Parathyroid adenoma (tissue), 2 donors: ENCODE results near the gene AKT2.
A peak's percentile ranks its signal among the peaks of the same experiment; 100 is the strongest.

ENCODE experiments used
- H2AFZ ChIP-seq: fragments of 300-600 bp; sonication (generic); one replicate; pipeline ENCODE4 v1.7.0; 2017; ENCODE audit warnings: antibody characterized with exemption, mild to moderate bottlenecking
- H3K27ac ChIP-seq: fragments of 300-600 bp; sonication (generic); one replicate; pipeline ENCODE4 v1.7.0; 2017
- H3K27me3 ChIP-seq: fragments of 300-600 bp; sonication (generic); one replicate; pipeline ENCODE4 v1.7.0; 2017; ENCODE audit warnings: low read length; ENCODE audit not compliant: control insufficient read depth, insufficient read depth
- H3K36me3 ChIP-seq: fragments of 300-600 bp; sonication (generic); one replicate; pipeline ENCODE4 v1.7.0; 2017; ENCODE audit warnings: low read length; ENCODE audit not compliant: control insufficient read depth, insufficient read depth
- H3K4me1 ChIP-seq: fragments of 300-600 bp; sonication (generic); one replicate; pipeline ENCODE4 v1.7.0; 2017; ENCODE audit warnings: control low read depth
- H3K4me2 ChIP-seq: fragments of 300-600 bp; sonication (generic); one replicate; pipeline ENCODE4 v1.7.0; 2017; ENCODE audit warnings: low read length
- H3K4me3 ChIP-seq: fragments of 300-600 bp; sonication (generic); one replicate; pipeline ENCODE4 v1.7.0; 2017; ENCODE audit warnings: low read depth, low read length
- H3K79me2 ChIP-seq: fragments of 300-600 bp; sonication (generic); one replicate; pipeline ENCODE4 v1.7.0; 2017; ENCODE audit warnings: control low read depth
- H3K9ac ChIP-seq: fragments of 300-600 bp; sonication (generic); one replicate; pipeline ENCODE4 v1.7.0; 2017; ENCODE audit warnings: mild to moderate bottlenecking
- H3K9me3 ChIP-seq: fragments of 300-600 bp; sonication (generic); one replicate; pipeline ENCODE4 v1.7.0; 2017; ENCODE audit warnings: low read length; ENCODE audit not compliant: control insufficient read depth
- TF ChIP-seq, protein P1 (sequence below): fragments of 300-600 bp; sonication (generic); IDR thresholded peaks from one replicate; pipeline ENCODE4 v1.7.0; 2017; ENCODE audit warnings: antibody characterized with exemption, mild to moderate bottlenecking
- donor health status: primary hyperparathyroidism.

Gene AKT2

DNA sequence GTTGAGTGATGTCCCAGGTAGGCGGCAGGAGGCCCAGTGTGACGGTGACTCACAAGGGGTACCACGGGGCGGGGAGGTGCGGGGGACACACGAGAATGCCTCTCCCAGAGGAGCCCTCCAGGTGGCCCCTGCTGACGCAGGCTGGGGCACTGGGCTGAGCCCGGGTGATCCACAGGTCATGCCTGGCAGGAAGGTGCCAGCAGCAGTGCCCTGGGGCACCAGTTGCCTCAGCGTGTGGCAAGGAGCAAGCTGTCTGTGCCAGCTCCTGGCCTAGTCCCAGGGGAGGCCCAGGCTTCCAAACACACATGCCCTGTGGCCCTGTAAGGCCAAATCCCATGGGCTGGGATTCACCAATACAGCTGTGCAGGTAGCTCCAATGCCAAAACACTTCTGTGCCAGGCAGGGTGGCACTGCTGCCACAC, 28.0 kb downstream of the AKT2 start:
- peaks cover 41% of the 10 kb centered on the region for H3K79me2 ChIP-seq
- no peak overlapping the region for H3K4me3 ChIP-seq
- H3K9me3 ChIP-seq = no peaks in the 10 kb centered on the region
- no peak overlapping the region for H2AFZ ChIP-seq
- TF ChIP-seq, protein P1, sequence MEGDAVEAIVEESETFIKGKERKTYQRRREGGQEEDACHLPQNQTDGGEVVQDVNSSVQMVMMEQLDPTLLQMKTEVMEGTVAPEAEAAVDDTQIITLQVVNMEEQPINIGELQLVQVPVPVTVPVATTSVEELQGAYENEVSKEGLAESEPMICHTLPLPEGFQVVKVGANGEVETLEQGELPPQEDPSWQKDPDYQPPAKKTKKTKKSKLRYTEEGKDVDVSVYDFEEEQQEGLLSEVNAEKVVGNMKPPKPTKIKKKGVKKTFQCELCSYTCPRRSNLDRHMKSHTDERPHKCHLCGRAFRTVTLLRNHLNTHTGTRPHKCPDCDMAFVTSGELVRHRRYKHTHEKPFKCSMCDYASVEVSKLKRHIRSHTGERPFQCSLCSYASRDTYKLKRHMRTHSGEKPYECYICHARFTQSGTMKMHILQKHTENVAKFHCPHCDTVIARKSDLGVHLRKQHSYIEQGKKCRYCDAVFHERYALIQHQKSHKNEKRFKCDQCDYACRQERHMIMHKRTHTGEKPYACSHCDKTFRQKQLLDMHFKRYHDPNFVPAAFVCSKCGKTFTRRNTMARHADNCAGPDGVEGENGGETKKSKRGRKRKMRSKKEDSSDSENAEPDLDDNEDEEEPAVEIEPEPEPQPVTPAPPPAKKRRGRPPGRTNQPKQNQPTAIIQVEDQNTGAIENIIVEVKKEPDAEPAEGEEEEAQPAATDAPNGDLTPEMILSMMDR = no peak
- peaks cover 7% of the 10 kb centered on the region for H3K4me1 ChIP-seq
- H3K9ac ChIP-seq = no peak overlapping the region
- no peaks in the 10 kb centered on the region for H3K36me3 ChIP-seq
- H3K27me3 ChIP-seq = no peaks in the 10 kb centered on the region
- peak overlapping the region; percentile 70 for H3K27ac ChIP-seq
- no peak overlapping the region for H3K4me2 ChIP-seq

DNA sequence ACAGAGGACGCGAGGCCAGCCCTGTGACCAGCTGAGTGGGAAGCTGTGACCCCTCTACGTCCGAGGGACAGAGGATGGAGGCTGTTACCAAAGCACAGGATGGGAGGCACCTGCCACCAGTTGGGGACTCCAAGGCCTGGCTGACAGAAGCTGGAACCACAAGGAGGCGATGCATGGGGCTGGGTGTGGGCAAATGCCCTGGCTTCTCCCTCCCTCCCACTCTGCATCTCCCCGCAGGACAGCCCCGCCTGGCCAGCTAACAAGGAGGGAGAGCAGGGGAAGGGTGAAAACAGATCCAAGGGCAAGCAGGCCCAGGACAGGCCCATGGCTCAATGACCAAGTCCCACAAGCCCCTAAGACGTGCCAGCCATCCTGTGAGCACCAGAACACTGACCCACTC, 28.6 kb downstream of the AKT2 start:
- H3K9me3 ChIP-seq = no peaks in the 10 kb centered on the region
- H3K79me2 ChIP-seq = peaks cover 45% of the 10 kb centered on the region
- TF ChIP-seq, protein P1 = no peak
- H3K27ac ChIP-seq = peak overlapping the region; percentile 70
- H3K27me3 ChIP-seq = no peaks in the 10 kb centered on the region
- H3K4me1 ChIP-seq = peaks cover 13% of the 10 kb centered on the region
- H2AFZ ChIP-seq = no peak overlapping the region
- no peak overlapping the region for H3K4me3 ChIP-seq
- no peaks in the 10 kb centered on the region for H3K36me3 ChIP-seq
- no peak overlapping the region for H3K9ac ChIP-seq
- no peak overlapping the region for H3K4me2 ChIP-seq

DNA sequence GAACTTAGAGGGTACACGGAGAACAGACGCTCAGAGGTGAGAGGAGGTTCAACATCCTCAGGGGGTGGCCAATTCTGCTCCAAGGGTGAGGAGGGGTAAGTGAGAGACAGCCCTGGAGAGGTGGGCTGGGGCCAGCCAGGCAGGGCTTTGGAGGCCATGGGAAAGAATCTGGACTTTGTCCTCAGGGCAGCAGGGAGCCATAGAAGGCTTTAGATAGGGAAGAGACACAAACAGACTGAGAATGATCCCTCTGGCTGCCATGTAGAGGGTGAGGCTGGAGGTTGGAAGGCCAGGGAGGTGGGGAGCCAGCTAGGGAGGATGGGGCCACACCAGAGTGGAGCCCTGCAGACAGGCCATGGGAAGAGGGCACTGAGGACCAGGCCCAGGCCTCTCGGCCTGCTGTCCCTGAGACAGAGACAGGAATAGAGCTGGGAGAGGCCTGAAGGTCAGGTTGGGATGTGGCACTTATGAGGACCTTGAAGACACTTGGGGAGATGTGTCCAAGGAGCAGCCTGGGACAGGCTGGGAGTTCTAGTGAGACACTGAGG, 29.5 kb downstream of the AKT2 start:
- peaks cover 40% of the 10 kb centered on the region for H3K79me2 ChIP-seq
- H3K4me1 ChIP-seq = peaks cover 13% of the 10 kb centered on the region
- H3K27ac ChIP-seq = no peak overlapping the region

DNA sequence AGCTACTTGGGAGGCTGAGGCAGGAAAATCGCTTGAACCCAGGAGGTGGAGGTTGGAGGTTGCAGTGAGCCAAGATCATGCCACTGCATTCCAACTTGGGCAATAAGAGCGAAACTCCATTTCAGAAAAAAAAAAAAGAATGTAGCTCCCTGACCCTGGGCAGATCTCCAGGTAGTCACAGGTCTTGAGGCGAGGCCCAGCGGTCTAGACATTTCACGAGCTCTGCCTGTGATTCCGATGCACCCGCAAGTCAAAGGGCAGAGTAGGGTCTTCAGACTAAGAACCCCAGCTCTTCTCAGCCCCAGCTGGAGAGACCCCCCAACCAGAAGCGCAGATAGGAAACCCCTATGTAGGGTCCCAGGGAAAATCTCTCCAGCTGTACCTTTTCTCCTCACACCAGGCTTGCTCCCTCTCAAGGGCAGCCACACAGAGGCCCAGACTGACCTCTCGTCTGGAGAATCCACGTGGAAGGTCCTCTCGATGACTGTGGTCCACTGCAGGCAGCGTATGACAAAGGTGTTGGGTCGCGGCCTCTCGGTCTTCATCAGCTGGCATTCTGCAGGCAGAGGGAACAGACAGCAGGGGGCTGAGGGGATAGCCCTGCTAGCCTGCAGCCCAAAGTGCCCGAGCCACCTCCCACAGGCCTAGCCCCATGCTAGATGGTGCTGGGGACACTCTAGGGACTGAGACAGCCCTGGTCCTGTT, 30.3 kb downstream of the AKT2 start:
- no peak overlapping the region for H3K4me2 ChIP-seq
- peaks cover 34% of the 10 kb centered on the region for H3K79me2 ChIP-seq
- peaks cover 13% of the 10 kb centered on the region for H3K4me1 ChIP-seq
- H2AFZ ChIP-seq = no peak overlapping the region
- H3K27ac ChIP-seq = no peak overlapping the region
- TF ChIP-seq, protein P1 = no peak
- H3K4me3 ChIP-seq = no peak overlapping the region
- no peaks in the 10 kb centered on the region for H3K36me3 ChIP-seq
- H3K9me3 ChIP-seq = no peaks in the 10 kb centered on the region
- no peaks in the 10 kb centered on the region for H3K27me3 ChIP-seq
- no peak overlapping the region for H3K9ac ChIP-seq

More for the DNA sequence above, 29.5 kb downstream of the AKT2 start:
- Histone ChIP-seq H3K9ac (no peak overlapping the region), H3K27me3 (no peaks in the 10 kb centered on the region), H2AFZ (no peak overlapping the region), H3K9me3 (no peaks in the 10 kb centered on the region), H3K4me2 (no peak overlapping the region), H3K36me3 (no peaks in the 10 kb centered on the region), H3K4me3 (no peak overlapping the region)
- TF ChIP-seq, protein P1 = no peak
